HG03457 (cell line): ENCODE results near the gene ABI2.
"Not testable (repeated sequence)": the region's sequence is repeated elsewhere in the genome, so short reads cannot be mapped to it uniquely, and the experiment has no call there.

ENCODE experiments used
- ATAC-seq: cut with Tn5 transposase; IDR thresholded peaks from one replicate; pipeline ENCODE4 v1.9.1; 2021; ENCODE audit warnings: moderate number of reproducible peaks; ENCODE audit not compliant: unreplicated experiment

The ABI2 gene

DNA sequence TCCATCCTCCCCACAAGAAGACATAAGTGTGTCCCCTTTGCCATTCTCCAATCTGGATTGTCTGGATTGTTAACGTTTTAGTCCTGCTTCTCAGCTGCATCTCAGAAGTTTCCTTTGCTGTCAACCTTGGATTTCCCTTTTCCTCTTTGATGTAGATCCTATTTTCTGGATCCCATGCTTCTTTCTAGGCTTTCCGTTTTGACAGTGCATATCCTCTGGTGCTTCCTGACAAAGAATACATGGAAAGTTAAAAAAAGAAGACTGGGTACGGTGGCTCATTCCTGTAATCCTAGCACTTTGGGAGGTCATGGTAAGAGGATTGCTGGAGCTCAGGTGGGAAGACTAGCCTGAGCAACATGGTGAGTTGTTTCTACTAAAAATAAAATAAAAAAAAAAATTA lies 26.8 kb downstream of the ABI2 start:
- no peak for ATAC-seq

DNA sequence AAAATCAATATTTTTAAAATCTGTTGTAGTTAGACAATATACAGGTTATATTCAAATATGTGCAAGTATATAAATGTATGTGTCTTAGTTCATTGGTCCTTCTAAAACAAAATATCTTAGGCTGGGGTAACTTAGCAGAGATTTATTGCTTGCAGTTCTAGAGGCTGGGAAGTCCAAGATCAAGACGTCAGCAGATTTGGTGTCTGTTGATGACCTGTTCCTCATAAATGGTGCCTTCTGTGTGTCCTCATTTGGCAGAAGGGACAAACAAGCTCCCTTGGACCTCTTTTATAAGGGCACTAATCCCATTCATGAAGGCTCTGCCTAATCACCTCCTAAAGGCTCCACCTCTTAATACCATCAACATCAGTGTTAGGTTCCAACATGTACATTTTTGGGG lies 31.3 kb downstream of the ABI2 start:
- ATAC-seq: no peak

DNA sequence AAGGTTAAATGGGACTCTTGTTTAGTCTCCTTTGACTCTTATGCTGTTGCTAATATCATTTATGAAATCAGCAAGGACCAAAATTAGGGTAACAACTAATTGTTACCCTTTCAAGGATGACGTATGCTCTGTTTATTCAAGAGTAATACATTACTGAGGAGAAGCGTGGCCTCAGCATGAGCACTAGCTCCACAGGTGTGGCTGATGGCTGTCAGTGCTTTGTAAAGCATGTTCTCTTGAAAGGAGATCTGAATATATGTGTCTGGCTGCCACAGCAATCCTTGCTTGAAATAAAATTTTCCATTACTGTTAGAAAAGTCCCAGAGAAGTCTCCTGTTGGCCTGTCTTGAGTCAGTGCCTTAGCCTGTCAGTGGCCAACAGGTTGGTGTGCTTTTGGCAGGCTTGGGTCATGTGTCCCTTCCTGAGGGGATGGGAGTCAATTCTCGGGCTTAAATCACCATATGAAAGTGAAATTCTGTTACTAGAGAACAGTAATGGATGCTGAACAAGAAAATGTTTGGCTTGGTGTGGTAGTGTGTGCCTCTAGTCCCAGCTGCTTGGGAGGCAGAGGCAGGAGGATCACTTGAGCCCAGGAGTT lies 32.7 kb downstream of the ABI2 start:
- no peak for ATAC-seq

DNA sequence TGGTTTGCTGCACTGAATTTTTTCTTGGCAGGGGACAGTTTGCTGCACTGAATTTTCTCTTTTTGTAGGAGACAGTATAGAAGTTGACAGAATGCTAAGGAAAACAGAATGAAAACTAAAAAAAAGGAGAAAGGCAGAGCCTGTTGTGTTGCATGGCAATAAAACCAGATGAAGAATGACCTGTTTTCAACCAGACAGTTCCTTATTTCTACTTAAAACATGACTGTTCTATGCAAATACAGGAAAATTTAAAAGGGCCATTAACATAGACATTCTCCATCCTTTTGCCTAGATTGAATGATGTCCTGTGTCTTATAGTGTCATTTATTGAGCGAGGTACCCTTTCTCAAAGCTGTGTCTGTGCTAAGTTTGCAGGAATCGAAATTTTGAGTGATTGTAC lies 33.3 kb downstream of the ABI2 start:
- ATAC-seq: no peak

DNA sequence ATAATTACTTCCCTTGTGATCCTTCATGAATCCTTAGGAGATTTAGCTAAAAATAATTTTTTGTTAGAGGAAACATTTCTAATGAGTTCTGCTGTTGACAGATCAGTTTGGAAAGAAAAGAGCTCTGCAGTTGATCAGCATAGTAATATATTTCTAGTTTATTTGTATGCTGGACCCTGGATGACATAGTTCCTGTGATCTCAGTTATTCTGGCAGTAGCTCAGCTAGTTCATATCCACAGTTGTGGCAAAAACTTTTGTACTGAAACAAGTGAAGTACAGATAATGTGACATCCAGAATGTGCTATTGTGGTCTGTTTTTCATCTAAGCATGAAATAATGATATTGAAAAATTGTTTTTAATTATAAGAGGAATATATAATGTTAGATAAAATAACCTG lies 33.7 kb downstream of the ABI2 start:
- ATAC-seq: no peak

DNA sequence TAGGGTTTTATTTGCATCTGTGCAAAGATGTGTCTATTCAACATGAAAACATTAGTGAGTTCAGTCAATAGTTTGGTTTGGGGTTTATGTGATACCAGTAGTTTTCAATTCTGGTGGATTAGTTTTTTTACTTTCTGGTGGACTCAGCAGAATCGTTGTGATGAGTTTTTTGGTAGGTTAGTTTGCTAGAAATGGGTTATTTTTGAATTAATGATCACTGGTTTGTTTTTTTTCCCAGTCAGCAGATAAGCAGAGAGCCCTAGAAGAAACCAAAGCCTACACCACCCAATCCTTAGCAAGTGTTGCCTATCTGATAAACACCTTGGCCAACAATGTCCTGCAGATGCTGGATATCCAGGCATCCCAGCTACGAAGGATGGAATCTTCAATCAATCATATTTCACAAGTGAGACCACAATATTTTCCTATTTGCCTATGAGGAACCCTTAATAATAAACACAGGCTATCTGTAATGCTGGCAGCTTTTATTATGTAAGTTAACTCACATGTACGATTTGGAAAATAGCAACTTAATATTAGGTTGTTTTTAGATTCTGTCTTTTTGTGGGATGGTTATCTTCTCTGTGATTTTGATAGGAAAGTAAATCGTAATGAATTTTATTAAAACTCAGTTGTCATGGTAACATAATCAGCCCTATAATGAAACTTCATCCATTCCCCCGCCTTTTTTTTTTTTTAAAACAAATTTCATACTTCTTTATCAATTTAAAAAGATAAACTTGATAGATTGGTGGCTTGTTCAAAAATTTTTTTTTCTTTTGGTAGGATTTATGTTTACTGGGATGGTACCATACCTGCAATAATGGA lies 38.7 kb downstream of the ABI2 start:
- ATAC-seq: no peak

DNA sequence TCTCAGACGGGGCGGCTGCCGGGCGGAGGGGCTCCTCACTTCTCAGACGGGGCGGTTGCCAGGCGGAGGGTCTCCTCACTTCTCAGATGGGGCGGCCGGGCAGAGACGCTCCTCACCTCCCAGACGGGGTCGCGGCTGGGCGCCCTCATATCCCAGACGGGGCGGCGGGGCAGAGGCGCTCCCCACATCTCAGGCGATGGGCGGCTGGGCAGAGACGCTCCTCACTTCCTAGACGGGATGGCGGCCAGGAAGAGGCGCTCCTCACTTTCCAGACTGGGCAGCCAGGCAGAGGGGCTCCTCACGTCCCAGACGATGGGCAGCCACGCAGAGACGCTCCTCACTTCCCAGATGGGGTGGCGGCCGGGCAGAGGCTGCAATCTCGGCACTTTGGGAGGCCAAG lies 44.5 kb downstream of the ABI2 start:
- not testable (repeated sequence) for ATAC-seq

DNA sequence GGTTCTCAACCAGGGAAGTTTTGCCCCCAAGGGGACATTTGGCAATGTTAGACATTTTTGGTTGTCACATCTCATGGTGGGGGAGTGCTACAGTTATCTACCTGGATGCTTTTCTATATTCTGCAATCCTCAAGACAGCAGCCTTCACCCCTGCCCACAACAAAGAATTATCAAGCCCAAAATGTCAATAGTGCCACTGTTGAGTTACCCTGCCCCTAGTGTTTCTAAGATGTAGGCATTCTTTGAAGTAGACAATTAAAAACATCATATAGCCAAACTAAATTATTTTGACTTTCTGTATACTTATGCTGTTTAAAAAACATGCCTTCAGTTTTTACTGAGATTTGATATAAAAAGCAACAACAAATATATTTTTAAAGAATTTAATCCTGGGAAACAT lies 48.0 kb downstream of the ABI2 start:
- no peak for ATAC-seq

DNA sequence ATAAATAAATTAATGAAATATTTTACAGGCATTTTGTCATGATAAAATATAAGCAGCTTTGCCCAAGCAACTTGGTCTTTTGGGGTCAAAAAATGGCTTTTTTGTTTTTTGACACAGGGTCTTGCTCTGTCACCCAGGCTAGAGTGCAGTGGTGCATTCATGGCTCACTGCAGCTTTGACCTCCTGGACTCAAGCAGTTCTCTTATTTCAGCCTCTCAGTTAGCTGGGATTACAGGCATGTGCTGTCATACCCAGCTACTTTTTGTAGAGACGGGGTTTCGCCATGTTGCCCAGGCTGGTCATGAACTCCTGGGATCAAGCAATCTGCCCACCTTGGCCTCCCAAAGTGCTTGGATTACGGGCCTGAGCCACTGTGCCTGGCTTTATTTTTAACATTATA lies 51.0 kb downstream of the ABI2 start:
- ATAC-seq: no peak

DNA sequence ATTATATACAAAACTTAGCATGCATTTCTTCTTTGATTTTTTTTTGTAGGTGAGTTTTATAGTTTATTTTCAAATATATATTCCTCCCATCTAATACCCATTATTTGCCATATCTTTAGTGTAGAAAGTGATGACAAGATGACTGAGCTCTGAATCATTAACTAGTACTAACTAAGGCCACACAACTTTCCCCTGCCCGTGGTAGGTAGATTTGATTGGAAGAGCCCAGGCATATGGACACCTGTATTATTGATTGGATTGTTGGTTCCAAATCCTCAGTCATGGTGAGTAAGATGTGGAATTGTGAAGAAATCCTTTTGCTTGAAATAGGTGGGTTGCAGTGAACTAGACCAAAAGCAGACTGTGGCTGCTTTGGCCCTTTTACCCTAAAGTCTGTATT lies 54.8 kb downstream of the ABI2 start:
- ATAC-seq: no peak

DNA sequence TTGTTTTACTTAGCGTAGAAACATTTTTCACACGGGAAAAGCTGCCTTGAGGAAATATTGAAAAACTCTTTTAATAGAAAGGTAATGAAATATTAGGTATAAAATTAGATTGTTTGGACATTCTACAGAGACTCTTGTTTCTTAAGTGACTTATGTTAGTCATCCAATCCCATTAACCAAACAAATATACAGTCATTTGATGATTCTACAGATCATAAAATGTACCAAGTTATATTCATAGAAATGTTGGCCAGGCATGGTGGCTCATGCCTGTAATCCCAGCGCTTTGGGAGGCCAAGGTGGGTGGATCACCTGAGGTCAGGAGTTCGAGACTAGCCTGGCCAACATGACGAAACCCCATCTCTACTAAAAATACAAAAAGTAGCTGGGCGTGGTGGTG lies 60.0 kb downstream of the ABI2 start:
- not testable (repeated sequence) for ATAC-seq

DNA sequence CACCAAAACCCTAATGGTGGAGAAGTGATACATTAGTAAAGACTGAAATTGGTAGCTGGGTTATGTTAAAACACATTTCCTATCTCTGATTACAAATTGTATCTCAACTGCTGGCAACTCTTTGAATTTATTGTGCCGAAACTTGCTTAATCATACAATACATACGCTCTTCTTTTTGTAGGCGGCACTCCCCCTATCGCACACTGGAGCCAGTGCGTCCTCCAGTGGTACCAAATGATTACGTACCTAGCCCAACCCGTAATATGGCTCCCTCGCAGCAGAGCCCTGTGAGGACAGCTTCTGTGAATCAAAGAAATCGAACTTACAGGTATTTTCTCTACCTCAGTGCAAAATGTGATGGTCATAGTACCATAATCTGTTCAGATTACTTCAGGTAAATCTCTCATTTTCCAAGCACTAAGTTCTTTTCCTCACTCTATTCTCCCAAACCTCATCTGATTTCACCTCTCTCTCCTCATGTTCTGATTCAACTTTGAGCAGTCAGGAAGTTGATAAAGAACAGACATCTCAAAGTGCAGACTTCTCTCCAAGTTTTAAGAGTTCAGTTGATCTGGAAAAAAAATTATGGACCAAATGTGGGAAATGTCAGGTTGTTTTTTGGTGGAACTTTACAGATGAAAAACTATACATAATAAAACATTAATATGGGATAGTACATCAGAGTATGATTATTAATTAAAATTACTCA lies 66.5 kb downstream of the ABI2 start:
- ATAC-seq: no peak

DNA sequence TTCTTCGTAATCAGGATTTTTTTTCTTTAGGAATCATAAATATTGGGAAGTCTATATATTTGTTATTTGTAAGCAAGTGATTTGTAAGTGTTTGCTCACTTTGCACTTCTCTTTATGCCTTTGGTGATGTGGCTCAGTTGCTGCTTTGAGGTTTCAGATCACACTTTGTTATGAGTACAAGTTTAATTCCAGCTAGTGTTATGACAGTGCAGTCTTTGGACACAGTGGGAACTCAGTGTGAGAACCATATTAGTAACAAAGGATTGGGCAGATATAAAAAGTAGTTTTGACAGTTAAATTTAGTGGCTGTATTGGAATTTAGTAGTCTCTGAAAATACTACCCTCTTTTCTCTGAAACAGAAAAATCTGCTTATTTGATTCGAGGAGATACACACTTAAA lies 67.7 kb downstream of the ABI2 start:
- no peak for ATAC-seq

DNA sequence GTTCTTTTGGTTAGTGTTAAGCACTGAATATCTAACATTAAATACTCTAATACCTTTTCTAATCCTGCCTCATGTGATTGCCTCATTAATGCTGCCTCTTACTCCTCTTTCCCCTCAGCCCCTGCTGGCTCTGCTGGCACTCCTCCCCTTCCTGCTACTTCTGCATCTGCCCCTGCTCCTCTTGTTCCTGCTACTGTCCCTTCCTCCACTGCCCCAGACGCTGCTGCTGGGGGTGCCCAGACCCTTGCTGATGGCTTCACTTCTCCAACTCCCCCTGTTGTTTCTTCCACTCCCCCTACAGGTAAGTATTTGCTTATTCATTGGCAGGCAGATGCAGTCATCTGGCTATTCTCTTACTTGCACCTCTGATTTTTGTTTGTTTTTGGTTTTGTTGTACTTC lies 68.5 kb downstream of the ABI2 start:
- ATAC-seq: no peak

DNA sequence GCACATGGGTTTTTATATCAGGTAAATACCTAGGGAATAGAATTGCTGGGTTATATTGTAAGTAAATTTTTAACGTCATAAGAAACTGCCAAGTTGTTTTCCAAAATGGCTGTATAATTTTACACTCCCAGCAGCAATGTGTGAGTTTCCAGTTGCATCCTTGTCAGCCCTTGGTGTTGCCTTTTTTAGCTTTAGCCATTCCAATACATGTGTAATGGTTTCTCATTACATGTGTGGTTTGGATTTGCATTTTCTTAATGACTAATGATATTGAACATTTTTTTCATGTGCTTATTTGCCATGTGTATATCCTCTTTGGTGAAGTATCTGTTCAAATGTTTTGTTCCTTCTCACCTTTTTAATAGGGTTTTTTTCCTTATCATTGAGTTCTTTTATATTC lies 70.8 kb downstream of the ABI2 start:
- ATAC-seq: no peak

DNA sequence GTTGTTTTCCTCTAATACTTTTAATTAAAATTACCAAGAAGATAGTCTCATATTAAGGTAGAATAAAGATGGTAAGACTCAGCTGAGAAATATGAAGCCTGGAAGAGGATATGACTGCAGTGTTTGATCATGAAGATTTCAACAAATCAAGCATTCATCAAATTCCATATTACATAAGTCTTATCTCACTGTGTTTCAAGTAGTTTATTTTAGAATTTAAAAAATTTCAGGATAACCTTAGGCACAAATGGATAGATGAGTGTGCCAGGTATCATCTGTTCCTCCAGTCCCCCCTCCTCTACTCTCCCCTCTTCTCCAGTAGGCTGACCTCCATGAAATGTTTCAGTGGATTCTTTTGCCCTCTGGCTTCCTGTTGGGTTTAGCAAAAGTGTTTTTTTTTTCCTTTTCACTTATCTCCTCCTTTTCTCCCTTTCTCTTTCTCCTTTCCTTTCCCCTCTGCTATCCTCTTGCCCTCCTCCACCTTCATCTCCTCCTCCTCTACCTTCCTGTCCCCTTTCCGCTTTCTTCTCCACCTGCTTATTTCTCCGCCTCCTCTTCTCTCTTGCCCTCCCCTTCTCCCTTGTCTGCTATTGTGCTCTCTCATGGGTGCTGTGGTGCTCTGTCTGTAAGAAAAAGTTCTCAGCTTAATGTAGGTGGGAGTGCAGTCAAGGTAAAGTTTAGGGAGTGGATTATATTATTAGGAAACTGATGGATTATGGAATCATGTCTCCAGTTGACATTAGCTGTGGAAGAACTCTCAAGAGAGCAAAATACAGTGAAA lies 72.8 kb downstream of the ABI2 start:
- ATAC-seq: no peak

DNA sequence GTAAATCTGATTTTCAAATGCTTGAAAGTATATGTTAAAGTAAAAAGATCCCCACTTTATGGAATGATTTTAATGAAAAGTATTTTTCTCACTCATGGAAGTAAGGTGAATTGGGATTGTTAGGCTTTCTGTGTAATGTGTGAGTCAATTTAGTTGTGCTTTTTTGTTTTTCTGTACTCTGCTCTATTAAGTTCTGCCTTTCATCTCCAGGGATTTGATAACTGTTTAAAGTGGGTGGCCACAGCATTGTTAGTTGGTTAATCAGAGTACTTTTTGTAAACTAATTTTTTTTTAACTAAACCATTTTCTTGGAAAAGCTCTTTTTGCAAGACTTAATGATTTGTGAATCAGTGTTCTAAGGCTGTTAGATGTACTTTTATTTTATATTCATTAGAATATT lies 76.8 kb downstream of the ABI2 start:
- no peak for ATAC-seq

DNA sequence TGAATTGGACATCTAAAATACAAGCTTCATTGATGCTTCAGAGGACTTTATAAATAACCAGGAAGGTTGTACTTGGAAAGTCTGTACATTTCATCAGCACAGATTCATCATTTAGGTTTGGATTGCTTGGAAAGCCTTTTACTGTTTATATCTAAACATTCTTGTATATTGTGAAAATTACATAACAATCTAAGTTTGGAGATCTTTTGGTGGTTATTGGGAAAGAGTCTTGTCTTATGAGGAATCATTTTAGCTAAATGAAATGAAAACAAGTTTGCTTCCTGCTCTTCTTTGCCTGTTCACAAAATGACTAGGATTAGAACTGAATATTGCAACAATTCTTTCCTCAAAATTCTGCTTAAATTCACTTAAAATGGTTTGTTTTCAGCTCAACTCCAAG lies 79.3 kb downstream of the ABI2 start:
- ATAC-seq: no peak

DNA sequence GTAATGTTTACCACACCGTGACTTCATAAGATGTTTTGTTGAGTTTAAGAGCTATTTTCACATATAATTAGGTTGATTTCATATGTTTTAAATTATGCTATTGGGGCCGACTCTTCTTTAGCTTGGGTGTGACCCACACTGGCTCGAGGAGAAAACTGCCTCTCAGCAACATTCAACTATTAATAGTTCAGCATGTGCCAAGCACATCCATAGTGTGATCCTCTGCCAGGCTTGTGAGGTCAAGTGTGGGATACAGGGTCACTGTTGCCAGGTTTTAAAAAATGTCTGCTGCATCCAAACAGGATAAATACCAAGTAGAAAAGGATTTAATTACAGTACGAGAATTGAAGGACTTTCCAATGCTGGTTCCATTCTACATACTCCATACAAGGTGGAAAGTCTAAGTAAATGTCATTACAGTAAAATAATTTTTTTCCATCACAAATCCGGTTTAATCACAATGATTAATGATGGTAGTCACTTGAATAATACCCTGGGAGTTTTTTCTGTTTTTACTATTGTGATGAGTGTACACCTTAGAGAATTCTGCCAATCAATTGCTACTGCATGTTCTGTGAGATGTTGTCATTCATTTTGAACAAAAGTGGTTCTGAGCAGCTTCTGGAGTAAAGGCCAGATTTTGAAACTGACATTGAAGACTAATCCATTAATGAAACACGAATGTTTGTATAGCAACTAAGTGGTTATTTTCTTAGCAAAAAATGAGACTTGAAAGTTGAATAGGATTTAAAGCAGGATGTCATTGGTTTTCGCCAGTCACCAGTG lies 84.5 kb downstream of the ABI2 start:
- no peak for ATAC-seq

DNA sequence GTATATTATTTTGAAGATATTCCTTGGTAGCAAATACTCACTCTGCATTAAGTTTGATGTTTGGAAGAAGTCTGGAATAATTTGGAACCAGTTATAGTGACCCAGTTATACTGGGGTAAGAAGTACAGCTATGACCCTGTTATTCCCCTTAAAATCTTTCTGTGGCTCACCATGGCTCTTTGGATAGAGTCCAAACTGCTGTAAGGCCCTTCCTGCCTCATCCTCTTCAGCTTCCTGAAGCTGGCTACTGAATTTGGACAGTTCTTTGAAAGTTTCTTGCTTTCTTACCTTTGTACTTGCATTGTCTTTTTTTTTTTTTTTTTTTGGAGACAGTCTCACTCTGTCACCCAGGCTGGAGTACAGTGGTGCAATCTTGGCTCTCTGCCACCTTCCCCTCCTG lies 85.6 kb downstream of the ABI2 start:
- ATAC-seq: no peak

DNA sequence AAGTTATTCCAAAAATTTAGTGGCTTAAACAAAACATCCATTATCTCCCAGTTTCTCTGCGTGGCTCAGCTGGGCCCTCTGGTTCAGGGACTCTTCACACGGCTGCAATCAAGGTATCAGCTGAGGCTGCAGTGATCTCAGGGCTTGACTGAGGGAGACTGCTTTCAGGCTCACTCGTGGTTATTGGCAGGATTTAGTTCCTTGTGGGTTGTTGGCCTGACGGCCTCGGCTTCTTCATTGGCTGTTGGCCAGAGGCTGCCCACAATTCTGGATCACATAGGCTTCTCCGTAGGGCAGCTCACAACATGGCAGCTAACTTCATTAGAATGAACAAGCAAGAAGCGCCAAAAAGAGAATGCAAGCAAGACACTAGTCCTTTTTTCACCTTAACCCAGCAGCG lies 90.1 kb downstream of the ABI2 start:
- no peak for ATAC-seq
